Measurements from ENCODE around the gene ID1.

Gene ID1, protein sequence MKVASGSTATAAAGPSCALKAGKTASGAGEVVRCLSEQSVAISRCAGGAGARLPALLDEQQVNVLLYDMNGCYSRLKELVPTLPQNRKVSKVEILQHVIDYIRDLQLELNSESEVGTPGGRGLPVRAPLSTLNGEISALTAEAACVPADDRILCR

DNA sequence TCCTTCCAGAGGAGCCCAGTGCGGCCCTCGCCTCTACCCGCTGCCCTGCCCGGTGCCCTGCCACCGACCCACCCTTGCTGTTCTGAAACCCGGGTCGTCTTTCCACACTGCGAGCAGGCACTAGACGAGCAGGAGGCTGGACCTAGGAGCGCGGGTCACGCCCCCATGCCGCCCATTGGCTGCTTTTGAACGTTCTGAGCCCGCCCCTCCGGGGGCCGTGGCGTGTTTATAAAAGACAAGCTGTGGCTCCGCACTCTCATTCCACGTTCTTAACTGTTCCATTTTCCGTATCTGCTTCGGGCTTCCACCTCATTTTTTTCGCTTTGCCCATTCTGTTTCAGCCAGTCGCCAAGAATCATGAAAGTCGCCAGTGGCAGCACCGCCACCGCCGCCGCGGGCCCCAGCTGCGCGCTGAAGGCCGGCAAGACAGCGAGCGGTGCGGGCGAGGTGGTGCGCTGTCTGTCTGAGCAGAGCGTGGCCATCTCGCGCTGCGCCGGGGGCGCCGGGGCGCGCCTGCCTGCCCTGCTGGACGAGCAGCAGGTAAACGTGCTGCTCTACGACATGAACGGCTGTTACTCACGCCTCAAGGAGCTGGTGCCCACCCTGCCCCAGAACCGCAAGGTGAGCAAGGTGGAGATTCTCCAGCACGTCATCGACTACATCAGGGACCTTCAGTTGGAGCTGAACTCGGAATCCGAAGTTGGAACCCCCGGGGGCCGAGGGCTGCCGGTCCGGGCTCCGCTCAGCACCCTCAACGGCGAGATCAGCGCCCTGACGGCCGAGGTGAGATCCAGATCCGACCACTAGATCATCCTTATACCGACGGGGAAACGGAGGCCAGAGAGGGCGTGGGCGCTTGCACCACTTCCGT lies at the start of gene ID1:
Gene ID1 (plus strand): TSS at position 259 of the 871 bp plus-strand sequence. CDS start 99 bp downstream, at position 358.
- no peak for DNase-seq (ENCODE audit: low read depth, low spot score)
- ChIA-PET CTCF (interaction anchor here (1.0 to 30.0 kb wide), 7 partner anchors 7 to 116 kb away, joined by 3 to 1856 read pairs (median 28); partner anchors contain the start of gene BCL2L1), POLR2A (interaction anchor here (0.6 to 3.4 kb wide), 16 partner anchors 10 to 134 kb away, joined by 3 to 51 read pairs (median 6); partner anchors contain the start of gene TPX2)
- peak within 1 kb of the TSS; percentile 88 for H3K4me3 ChIP-seq (ENCODE audit: low read depth, low read length)
- TF ChIP-seq, protein P1, sequence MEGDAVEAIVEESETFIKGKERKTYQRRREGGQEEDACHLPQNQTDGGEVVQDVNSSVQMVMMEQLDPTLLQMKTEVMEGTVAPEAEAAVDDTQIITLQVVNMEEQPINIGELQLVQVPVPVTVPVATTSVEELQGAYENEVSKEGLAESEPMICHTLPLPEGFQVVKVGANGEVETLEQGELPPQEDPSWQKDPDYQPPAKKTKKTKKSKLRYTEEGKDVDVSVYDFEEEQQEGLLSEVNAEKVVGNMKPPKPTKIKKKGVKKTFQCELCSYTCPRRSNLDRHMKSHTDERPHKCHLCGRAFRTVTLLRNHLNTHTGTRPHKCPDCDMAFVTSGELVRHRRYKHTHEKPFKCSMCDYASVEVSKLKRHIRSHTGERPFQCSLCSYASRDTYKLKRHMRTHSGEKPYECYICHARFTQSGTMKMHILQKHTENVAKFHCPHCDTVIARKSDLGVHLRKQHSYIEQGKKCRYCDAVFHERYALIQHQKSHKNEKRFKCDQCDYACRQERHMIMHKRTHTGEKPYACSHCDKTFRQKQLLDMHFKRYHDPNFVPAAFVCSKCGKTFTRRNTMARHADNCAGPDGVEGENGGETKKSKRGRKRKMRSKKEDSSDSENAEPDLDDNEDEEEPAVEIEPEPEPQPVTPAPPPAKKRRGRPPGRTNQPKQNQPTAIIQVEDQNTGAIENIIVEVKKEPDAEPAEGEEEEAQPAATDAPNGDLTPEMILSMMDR (IDR thresholded peaks at IDR 0.05; ENCODE audit: insufficient read depth, low read length, missing control alignments) = no peak

DNA sequence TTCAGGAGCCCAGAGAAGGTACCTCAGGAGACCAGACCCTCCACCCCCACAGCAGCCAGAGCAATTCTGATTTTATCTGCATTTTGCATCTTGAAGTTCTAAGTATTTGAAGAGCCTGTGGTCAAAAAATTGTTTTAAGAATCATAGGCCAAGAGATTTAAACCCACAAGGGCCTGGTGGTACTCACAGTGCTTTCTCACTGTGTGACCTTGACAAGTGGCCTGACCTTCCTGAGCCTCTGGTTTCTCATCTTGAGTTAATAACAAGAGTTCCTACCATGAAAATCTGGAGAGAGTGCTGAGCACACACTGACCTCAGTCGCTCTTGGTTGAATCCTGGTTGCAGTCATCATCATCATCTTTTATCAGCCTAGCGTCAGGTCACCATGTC lies 45.4 kb upstream of the ID1 start:
- no peak overlapping the region for H3K4me3 ChIP-seq (ENCODE audit: low read depth, low read length)
- TF ChIP-seq, protein P1 (IDR thresholded peaks at IDR 0.05; ENCODE audit: insufficient read depth, low read length, missing control alignments) = no peak
- ChIA-PET POLR2A (interaction anchor here (0.7 to 2.8 kb wide), 6 partner anchors 9 to 53 kb away, joined by 3 to 24 read pairs (median 5); partner anchors contain the start of gene ID1), CTCF (interaction anchor here (0.6 to 30.9 kb wide), 15 partner anchors 10 to 200 kb away, joined by 3 to 1856 read pairs (median 4); partner anchors contain the start of genes BCL2L1 and ID1)
- no peak for DNase-seq (ENCODE audit: low read depth, low spot score)

DNA sequence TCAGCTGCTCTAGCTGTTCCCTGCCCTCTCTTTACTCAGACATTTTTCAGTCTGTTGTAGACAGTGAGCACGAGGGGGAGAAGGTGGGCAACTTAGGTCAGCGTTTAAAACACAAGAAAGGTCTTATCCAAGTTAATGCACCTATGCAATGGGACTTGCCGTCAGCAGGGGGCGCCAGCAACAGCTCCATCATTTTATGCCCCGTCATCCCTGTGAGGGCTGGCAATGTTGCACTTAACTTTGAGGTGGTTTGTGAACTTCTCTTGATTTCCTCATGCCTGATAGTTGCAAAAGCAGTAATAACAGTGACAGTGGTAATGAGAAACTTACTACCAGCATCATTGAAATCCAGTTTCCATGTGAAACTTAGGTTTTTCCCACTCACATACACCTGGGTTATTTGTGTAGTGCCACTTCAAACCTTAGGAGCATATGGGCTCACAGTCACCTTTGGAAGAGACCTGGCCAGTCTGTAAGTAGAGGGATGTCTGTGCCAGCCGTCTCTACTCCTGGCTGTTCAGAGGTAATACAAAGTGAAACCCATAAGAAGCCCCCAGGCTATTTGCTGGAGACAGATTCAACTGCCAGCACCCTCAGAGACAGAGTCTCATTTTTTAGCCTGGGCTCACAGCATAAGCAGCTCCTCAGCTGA lies 44.9 kb upstream of the ID1 start:
- DNase-seq (ENCODE audit: low read depth, low spot score) = no peak

DNA sequence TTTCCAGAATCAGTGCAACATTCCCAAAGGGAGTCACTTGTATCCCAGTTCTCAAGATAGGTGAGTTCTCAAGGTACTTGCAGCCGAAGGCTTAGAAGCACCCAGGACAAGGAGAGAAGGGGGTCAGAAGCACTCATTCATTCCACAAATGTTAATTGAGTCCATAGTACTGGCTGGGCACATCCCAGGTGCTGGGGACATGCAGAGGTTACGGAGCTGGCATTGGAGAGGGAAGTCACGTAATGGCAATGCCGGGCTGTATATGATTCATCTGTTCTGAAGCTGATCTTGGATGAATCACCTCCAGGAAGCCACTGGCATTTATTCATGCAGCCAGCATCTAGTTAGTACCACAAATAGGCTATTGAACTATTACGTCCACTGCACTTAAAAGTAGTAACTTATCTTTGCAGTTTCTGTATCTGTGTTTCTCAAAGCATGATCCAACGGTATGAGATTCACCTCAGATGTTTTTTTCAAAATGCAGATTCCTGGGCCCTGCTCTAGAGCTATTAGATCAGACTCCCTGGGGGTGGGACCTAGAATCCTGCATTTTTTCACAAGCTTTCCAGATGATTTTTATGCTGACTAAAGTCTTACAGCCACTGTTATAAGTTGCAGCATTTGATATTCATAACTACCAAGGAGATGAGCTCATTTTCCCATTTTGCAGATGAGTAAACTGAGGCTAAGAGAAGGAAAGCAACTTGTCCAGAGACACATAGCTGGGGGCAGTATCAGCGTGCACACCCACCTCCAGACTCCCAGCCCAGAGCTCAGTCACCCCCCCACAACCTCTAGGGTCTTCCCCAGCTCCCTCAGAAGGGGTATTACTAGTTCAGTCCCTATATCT lies 44.1 kb upstream of the ID1 start:
- no peak overlapping the region for H3K4me3 ChIP-seq (ENCODE audit: low read depth, low read length)
- peak; percentile 93 for DNase-seq (ENCODE audit: low read depth, low spot score)
- ChIA-PET CTCF (interaction anchor here (0.7 to 30.9 kb wide), 19 partner anchors 9 to 222 kb away, joined by 3 to 1856 read pairs (median 5); partner anchors contain the start of genes BCL2L1 and ID1), POLR2A (interaction anchor here (1.0 to 2.8 kb wide), 7 partner anchors 7 to 52 kb away, joined by 3 to 24 read pairs (median 5); partner anchors contain the start of gene ID1)
- TF ChIP-seq, protein P1 (IDR thresholded peaks at IDR 0.05; ENCODE audit: insufficient read depth, low read length, missing control alignments) = no peak

More for the DNA sequence above, 44.9 kb upstream of the ID1 start:
- POLR2A ChIA-PET = interaction anchor here (0.7 to 2.8 kb wide), 9 partner anchors 8 to 53 kb away, joined by 3 to 24 read pairs (median 5); partner anchors contain the start of gene ID1
- CTCF ChIA-PET = interaction anchor here (0.6 to 30.9 kb wide), 19 partner anchors 10 to 222 kb away, joined by 3 to 1856 read pairs (median 5); partner anchors contain the start of genes BCL2L1 and ID1
- H3K4me3 ChIP-seq (ENCODE audit: low read depth, low read length) = no peak overlapping the region
- TF ChIP-seq, protein P1 (IDR thresholded peaks at IDR 0.05; ENCODE audit: insufficient read depth, low read length, missing control alignments) = peak; percentile 89

DNA sequence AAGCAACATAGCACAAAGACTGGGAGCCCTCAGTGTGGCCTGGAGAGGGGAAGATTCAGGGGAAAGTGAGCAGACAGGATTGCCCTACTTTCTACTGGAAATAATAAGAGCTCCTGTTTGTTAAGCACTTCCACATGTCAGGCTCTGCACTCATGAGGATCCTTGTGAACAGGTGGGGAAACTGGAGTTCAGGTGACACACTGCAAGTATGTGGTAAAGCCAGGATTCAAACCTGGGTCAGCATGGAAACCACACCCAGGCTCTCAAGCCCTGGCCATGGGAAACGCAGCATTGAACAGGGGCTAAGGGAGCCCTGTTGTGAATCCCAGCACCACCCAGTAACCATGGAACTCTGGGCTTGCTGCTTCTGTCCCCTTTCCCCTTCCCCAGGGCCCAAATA lies 42.8 kb upstream of the ID1 start:
- POLR2A ChIA-PET = interaction anchor here (0.9 to 1.7 kb wide), 4 partner anchors 31 to 49 kb away, joined by 3 to 8 read pairs (median 6); partner anchors contain the start of gene ID1
- H3K4me3 ChIP-seq (ENCODE audit: low read depth, low read length) = no peak overlapping the region
- DNase-seq (ENCODE audit: low read depth, low spot score) = no peak
- CTCF ChIA-PET = interaction anchor here (0.7 to 30.9 kb wide), 24 partner anchors 8 to 181 kb away, joined by 3 to 1856 read pairs (median 6); partner anchors contain the start of genes BCL2L1, HM13 and ID1
- TF ChIP-seq, protein P1 (IDR thresholded peaks at IDR 0.05; ENCODE audit: insufficient read depth, low read length, missing control alignments) = no peak
